NB4 (cell line): ENCODE data around the gene CYP11A1.

Experiments used
- DNase-seq: peaks from one replicate; pipeline ENCODE4 v3.0.0; 2010; ENCODE audit warnings: low read depth
- H3K4me3 ChIP-seq: one replicate; pipeline ENCODE4 v1.5.1; 2011; ENCODE audit warnings: mild to moderate bottlenecking, low read depth, low read length, moderate library complexity
- MYC ChIP-seq: IDR thresholded peaks from 2 replicates; pipeline ENCODE4 v1.6.1; 2011; ENCODE audit warnings: low read depth, low read length
- POLR2A ChIP-seq: IDR thresholded peaks from 2 replicates; pipeline ENCODE4 v1.6.1; 2011; ENCODE audit warnings: mild to moderate bottlenecking; ENCODE audit not compliant: insufficient read length; ENCODE audit errors: extremely low read depth
- TF ChIP-seq, protein P1 (sequence below): IDR thresholded peaks from 2 replicates; pipeline ENCODE4 v1.6.1; 2011; ENCODE audit warnings: low read depth, low read length
- TF ChIP-seq, protein P2 (sequence below): IDR thresholded peaks from one replicate; pipeline ENCODE4 v1.5.1; 2012; ENCODE audit warnings: low read depth, low read length

Gene CYP11A1

DNA sequence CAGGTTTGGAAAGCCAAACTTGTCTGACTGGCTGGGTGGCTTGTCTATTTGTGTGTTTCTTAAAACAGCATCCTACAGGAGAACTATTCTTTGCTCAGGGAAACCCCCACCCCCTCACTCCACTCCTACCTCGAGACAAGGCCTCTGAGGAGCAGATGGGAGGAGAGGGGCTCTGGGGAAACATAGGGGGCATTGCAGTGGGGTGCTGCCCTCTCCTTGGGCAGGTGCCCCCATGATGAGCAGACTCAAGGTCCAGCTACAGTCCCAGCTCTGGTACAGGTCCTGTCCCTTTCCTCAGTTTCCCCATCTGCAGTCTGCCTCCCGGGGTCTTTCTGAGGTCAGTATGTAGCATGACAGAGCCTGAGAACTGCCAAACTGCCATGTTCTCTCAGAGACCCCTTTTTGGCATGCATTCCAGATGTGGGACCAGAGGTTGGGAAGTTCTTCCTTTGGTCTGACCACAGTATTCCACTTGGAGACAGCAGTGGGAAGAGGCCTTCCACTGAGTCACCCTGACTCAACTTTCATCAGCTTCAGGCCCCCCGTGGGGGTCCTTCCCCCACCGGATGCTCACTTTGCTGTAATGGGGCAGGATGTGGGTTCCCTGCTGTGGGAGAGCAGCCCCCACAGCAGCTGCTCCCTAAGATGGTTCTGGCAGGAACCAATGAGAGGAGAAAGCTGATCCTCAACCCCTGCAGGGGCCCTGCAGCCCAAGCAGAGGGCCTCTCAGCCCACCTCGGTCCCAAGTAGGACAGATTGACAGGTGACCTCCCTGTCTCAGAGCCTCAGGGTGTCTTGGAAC, 32.3 kb upstream of the CYP11A1 start:
- TF ChIP-seq, protein P1, sequence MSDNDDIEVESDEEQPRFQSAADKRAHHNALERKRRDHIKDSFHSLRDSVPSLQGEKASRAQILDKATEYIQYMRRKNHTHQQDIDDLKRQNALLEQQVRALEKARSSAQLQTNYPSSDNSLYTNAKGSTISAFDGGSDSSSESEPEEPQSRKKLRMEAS: 0 out of 2 replicates have a peak, but pooled peaks have one; percentile 26
- TF ChIP-seq POLR2A (no peak), MYC (peak; percentile 70)
- TF ChIP-seq, protein P2, sequence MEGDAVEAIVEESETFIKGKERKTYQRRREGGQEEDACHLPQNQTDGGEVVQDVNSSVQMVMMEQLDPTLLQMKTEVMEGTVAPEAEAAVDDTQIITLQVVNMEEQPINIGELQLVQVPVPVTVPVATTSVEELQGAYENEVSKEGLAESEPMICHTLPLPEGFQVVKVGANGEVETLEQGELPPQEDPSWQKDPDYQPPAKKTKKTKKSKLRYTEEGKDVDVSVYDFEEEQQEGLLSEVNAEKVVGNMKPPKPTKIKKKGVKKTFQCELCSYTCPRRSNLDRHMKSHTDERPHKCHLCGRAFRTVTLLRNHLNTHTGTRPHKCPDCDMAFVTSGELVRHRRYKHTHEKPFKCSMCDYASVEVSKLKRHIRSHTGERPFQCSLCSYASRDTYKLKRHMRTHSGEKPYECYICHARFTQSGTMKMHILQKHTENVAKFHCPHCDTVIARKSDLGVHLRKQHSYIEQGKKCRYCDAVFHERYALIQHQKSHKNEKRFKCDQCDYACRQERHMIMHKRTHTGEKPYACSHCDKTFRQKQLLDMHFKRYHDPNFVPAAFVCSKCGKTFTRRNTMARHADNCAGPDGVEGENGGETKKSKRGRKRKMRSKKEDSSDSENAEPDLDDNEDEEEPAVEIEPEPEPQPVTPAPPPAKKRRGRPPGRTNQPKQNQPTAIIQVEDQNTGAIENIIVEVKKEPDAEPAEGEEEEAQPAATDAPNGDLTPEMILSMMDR: no peak
- H3K4me3 ChIP-seq: no peak overlapping the region
- peak; percentile 94 for DNase-seq

GRCh38 chr15:74399100-74399499, 31.7 kb upstream of the CYP11A1 start:
- H3K4me3 ChIP-seq: no peak overlapping the region
- TF ChIP-seq, protein P2: no peak
- TF ChIP-seq, protein P1: peak; percentile 58; the same call in 1 of the 2 replicates
- no peak for TF ChIP-seq MYC
- peak; percentile 55 for DNase-seq

DNA sequence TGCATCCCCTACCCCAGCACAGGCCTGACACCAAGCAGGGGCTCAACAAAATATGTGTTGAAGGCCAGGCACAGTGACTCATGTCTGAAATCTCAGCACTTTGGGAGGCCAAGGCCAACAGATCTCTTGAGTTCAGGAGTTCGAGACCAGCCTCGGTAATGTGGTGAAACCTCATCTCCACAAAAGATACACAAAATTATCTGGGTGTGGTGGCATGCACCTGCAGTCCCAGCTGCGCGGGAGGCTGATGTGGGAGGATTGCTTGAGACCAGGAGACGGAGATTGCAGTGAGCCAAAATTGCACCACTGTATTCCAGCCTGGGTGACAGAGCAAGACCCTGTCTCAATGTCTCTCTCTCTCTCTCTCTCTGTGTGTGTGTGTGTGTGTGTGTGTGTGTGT, 30.7 kb upstream of the CYP11A1 start:
- DNase-seq: peak; percentile 52
- TF ChIP-seq POLR2A: no peak
- TF ChIP-seq, protein P2: no peak
- TF ChIP-seq MYC: no peak
- TF ChIP-seq, protein P1: no peak
- H3K4me3 ChIP-seq: no peak overlapping the region

DNA sequence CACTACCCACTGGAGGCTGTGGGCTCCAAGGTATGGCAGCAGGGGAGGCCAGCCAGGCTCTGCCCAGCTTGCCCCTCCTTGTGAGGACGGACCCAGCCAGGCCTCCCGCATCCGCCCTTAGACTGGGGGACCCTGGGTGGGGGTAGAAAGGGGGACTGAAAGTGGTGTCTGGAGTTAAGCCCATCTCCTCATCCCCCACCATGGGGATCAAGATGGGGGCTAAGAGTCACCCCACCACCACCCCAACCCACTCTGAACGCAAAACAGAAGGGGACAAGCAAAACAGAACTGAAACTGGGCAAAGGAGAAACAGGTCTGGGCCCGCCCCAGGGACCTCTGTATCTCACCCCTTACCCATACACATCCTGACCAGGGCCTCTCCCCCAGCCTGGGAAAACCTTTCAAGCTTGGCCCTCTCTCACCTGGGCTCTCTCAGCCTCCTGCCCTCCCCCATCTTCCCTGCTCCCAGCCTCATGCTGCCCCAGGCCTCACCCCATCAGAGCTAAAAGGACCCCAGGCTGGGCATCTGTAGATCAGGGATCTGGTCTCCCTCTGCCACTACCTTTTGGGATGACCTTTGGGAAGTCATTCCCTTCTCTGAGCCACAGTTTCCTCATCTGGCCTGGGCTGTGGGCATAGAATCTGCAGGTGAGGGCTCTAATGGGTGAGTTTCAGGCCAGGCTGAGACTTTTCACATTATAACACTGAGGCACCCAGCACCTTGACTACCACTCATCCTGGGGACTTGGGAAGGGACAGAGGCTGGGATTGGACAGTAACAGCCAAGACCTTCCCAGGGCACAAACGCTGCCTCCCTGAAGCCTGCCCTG, 30.0 kb upstream of the CYP11A1 start:
- DNase-seq: peak; percentile 44
- TF ChIP-seq, protein P1: no peak
- TF ChIP-seq POLR2A: no peak
- TF ChIP-seq, protein P2: no peak
- no peak overlapping the region for H3K4me3 ChIP-seq

DNA sequence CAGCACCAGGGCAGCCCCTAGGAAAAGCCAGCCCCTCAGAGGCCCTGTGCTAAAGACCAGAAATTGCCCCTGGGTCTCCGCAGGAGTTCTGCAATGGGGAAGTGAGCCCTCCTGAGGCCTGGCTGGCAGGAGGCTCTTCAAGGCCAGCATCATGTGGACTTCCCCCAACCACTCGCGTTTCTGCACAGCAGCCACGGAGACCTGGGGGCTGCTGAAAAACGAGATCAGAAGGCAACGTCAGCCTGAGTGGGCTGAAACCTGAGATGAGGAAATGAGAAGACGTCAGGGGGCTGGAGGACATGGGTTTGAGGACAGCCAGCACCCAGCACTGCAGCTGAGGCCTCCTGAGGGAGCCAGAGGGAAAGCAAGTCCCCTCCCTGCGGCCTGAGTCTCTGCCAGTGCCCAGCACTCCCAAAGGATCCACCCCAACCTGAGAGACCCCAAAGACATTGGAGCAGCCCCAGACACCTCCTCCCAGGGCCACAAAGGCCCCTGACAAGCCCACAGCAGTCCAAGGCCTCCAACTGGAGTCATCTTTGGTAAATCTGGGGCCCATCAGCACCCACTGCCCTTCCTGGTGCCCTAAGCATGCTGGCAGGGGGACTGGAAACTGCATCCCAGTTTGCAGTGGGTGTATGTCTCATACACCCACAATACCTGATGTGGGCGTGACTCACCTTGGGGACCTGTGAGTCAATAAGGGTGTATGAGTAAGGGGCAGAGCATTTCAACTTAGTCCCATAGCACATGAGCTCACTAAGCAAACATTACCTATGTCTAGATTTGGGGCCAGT, 29.2 kb upstream of the CYP11A1 start:
- TF ChIP-seq POLR2A: no peak
- TF ChIP-seq, protein P2: peak; percentile 13
- TF ChIP-seq MYC: no peak; the same call in 1 of the 2 replicates
- TF ChIP-seq, protein P1: peak; percentile 25; the same call in 1 of the 2 replicates
- DNase-seq: peak; percentile 86
- no peak overlapping the region for H3K4me3 ChIP-seq
